ENCODE data around the gene PGM5. TPM values are rescaled to one million over a fixed set of nuclear protein-coding genes. Genes with fewer than 3 reads are reported as not detected.
"Not testable (repeated sequence)": the region's sequence is repeated elsewhere in the genome, so short reads cannot be mapped to it uniquely, and the experiment has no call there.

PGM5 gene
- total and polyA plus RNA-seq, 2 experiments from 2014 or later = not detected

DNA sequence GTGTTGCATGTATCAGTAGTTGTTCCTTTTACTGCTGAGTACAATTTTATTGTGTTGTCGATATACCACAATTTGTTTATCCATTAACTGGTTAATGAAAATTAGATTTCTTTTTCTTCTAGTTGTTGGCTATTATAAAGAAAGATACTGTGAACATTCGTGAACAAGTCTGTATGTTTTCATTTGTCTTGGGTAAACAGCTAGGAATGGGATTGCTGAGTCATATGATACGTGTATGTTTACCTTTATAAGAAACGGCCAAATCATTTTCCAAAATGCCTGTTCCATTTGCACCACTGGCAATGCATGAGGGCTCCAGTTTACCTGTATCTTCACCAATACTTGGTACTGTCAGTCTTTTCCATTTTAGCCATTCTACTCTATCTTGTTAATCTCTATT lies 33.1 kb downstream of the PGM5 start:
- H3K36me3 ChIP-seq (ENCODE audit: insufficient read depth); H3K4me3 Mint-ChIP-seq; H3K4me2 ChIP-seq; H3K9me3 Mint-ChIP-seq; H3F3A ChIP-seq (replicated peaks; ENCODE audit: low read depth); DNase-seq (ENCODE audit: low spot score); H3K27me3 ChIP-seq (ENCODE audit: insufficient read depth); H3K27ac ChIP-seq (ENCODE audit: low read depth); H3K4me1 ChIP-seq (ENCODE audit: insufficient read depth); H3K79me2 ChIP-seq (replicated peaks; ENCODE audit: insufficient read depth); H2AFZ ChIP-seq; H3K4me1 Mint-ChIP-seq; H3K9me2 ChIP-seq (ENCODE audit: insufficient read depth); H3K27me3 Mint-ChIP-seq (ENCODE audit: insufficient read depth, low read depth, poor library complexity); H3K36me3 Mint-ChIP-seq (ENCODE audit: low read depth); H4K20me1 ChIP-seq (replicated peaks; ENCODE audit: insufficient read depth); H3K4me3 ChIP-seq; ATAC-seq; H3K27ac Mint-ChIP-seq: not testable (repeated sequence)

DNA sequence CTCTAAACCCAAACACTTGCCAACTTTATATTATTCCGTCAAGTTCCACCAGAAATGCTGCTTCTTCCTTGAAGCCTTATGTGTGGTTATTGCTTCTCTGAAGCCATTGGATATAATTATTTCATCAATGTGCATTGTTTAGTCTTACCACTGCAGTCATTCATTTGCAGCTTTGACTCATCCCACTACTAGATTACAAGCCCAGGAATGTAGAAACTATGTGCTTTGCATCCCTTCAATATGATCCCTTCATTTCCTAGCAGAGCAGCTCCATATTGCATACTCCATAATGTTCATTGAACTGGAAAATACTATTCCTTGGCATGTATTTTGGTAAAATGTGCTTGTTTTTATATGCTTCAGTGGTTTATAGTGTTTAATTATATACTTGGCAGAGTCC lies 34.3 kb downstream of the PGM5 start:
- not testable (repeated sequence) for H3K79me2 ChIP-seq (replicated peaks; ENCODE audit: insufficient read depth); H3K36me3 ChIP-seq (ENCODE audit: insufficient read depth); H3K4me1 ChIP-seq (ENCODE audit: insufficient read depth); ATAC-seq; H3K4me2 ChIP-seq; H3K9me3 Mint-ChIP-seq; H3K4me3 Mint-ChIP-seq; H3K27me3 Mint-ChIP-seq (ENCODE audit: insufficient read depth, low read depth, poor library complexity); H3K27me3 ChIP-seq (ENCODE audit: insufficient read depth); H3K27ac Mint-ChIP-seq; H4K20me1 ChIP-seq (replicated peaks; ENCODE audit: insufficient read depth); DNase-seq (ENCODE audit: low spot score); H3F3A ChIP-seq (replicated peaks; ENCODE audit: low read depth); H3K27ac ChIP-seq (ENCODE audit: low read depth); H3K4me3 ChIP-seq; H3K4me1 Mint-ChIP-seq; H3K36me3 Mint-ChIP-seq (ENCODE audit: low read depth); H2AFZ ChIP-seq; H3K9me2 ChIP-seq (ENCODE audit: insufficient read depth)

DNA sequence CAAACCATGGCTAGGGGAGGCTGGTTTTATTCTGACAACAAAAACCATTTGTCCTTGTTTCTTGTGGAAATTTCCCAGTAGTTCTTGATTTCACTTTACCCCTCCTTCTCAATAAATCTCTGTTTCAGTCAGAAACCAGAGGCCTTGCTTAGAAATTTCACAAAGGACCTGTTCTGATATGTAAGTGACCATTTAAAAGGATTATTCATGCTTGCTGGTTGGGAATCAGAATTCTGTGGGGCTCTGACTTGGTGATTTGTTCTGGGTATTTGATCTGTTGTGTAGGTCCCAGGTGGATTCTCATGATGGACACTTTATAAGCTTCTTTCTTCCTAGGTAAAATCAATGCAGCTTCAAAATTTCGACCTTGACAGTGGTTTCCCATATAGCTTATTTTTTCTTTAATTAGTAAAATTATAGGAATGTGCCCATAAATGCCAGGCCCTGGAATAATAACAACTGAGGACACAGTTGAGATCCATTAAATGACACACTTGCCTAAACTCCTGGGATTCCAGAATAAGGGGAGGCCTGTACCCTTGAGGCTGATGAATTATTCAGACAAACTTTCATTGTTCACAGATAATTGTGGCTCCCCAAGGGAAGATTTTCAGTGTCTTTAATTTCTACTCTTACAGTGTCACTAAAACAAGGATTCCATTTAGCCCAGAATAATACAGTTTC lies 40.1 kb downstream of the PGM5 start:
- H3K27ac ChIP-seq (ENCODE audit: low read depth); H3K36me3 Mint-ChIP-seq (ENCODE audit: low read depth); DNase-seq (ENCODE audit: low spot score); H3K4me1 ChIP-seq (ENCODE audit: insufficient read depth); H3K36me3 ChIP-seq (ENCODE audit: insufficient read depth); H4K20me1 ChIP-seq (replicated peaks; ENCODE audit: insufficient read depth); ATAC-seq; H3K9me3 Mint-ChIP-seq; H3K9me2 ChIP-seq (ENCODE audit: insufficient read depth); H3K4me3 Mint-ChIP-seq; H3K27ac Mint-ChIP-seq; H3K4me1 Mint-ChIP-seq; H3K27me3 ChIP-seq (ENCODE audit: insufficient read depth); H3F3A ChIP-seq (replicated peaks; ENCODE audit: low read depth); H3K27me3 Mint-ChIP-seq (ENCODE audit: insufficient read depth, low read depth, poor library complexity); H3K4me2 ChIP-seq; H3K79me2 ChIP-seq (replicated peaks; ENCODE audit: insufficient read depth); H3K4me3 ChIP-seq; H2AFZ ChIP-seq: not testable (repeated sequence)

DNA sequence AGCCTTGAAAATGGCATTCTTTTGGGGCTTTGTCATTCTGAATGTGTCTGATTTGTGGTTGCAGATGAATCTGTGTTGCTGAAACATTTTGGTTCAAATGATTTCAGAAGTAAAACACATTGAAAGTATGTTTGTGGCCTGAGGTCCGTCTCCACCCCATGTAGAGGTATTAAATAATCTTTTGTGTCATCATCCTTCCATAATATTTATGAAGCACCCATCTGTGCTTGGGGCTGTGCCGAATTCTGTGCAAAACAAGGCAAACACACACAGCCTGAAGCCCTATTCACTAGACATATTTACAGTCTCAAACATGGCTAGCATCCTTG lies 40.6 kb downstream of the PGM5 start:
- not testable (repeated sequence) for H3K27me3 Mint-ChIP-seq (ENCODE audit: insufficient read depth, low read depth, poor library complexity); H3K36me3 ChIP-seq (ENCODE audit: insufficient read depth); H3K4me3 ChIP-seq; H3K36me3 Mint-ChIP-seq (ENCODE audit: low read depth); H3K79me2 ChIP-seq (replicated peaks; ENCODE audit: insufficient read depth); ATAC-seq; H3K4me3 Mint-ChIP-seq; H3K27me3 ChIP-seq (ENCODE audit: insufficient read depth); H3K27ac Mint-ChIP-seq; H3F3A ChIP-seq (replicated peaks; ENCODE audit: low read depth); H3K4me2 ChIP-seq; H3K4me1 ChIP-seq (ENCODE audit: insufficient read depth); H3K27ac ChIP-seq (ENCODE audit: low read depth); H3K4me1 Mint-ChIP-seq; H3K9me2 ChIP-seq (ENCODE audit: insufficient read depth); H3K9me3 Mint-ChIP-seq; H4K20me1 ChIP-seq (replicated peaks; ENCODE audit: insufficient read depth); DNase-seq (ENCODE audit: low spot score); H2AFZ ChIP-seq

DNA sequence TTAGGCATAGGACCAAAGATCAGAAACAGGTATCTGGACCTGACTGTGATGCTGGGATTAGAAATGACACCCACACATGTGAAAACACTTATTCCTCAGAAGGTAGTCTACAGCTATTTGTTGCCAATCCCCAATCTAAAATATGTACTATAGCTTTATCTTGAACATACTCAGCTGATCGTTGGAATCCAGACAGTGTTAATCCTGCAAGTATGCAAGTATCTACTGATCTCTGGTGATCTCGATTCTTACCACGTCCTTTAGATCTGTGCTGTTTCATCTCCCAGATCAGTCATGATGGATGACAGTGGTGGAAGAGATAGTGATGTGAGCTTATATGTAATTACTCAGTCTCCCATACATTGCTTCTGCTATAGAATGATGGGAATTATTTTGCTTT lies 41.4 kb downstream of the PGM5 start:
- H3K4me1 ChIP-seq (ENCODE audit: insufficient read depth); H3K36me3 Mint-ChIP-seq (ENCODE audit: low read depth); H3K27ac Mint-ChIP-seq; ATAC-seq; H4K20me1 ChIP-seq (replicated peaks; ENCODE audit: insufficient read depth); H3K4me3 ChIP-seq; H3K36me3 ChIP-seq (ENCODE audit: insufficient read depth); H3K27ac ChIP-seq (ENCODE audit: low read depth); H3K9me2 ChIP-seq (ENCODE audit: insufficient read depth); H3K4me1 Mint-ChIP-seq; H2AFZ ChIP-seq; H3K4me2 ChIP-seq; H3K27me3 ChIP-seq (ENCODE audit: insufficient read depth); H3K9me3 Mint-ChIP-seq; H3K4me3 Mint-ChIP-seq; H3F3A ChIP-seq (replicated peaks; ENCODE audit: low read depth); H3K27me3 Mint-ChIP-seq (ENCODE audit: insufficient read depth, low read depth, poor library complexity); DNase-seq (ENCODE audit: low spot score); H3K79me2 ChIP-seq (replicated peaks; ENCODE audit: insufficient read depth): not testable (repeated sequence)

DNA sequence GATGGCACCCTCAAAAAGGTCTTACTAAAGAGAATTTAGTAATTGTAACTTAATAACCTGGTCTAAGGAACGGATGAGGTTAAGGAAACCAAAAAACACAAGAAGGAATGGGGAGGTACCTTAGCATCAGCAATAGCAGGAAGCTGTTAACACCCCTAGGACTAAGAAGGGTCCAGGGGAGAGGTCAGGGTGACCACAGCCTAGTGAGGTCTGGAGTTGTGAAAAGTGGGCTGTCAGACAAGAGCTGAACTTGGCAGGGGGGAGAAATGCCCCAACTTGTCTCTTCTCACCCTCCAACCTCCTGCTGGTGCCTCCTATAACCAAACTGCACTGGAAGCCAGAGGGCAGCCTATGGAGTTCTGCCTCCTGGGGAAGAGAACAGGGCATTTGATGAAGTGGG lies 41.9 kb downstream of the PGM5 start:
- H3K36me3 ChIP-seq (ENCODE audit: insufficient read depth); ATAC-seq; H3K9me2 ChIP-seq (ENCODE audit: insufficient read depth); H3K4me1 ChIP-seq (ENCODE audit: insufficient read depth); H3K4me1 Mint-ChIP-seq; H3K4me3 Mint-ChIP-seq; H3K9me3 Mint-ChIP-seq; H2AFZ ChIP-seq; H3K4me3 ChIP-seq; H3K4me2 ChIP-seq; H3K27me3 ChIP-seq (ENCODE audit: insufficient read depth); H3K36me3 Mint-ChIP-seq (ENCODE audit: low read depth); H3K27me3 Mint-ChIP-seq (ENCODE audit: insufficient read depth, low read depth, poor library complexity); DNase-seq (ENCODE audit: low spot score); H4K20me1 ChIP-seq (replicated peaks; ENCODE audit: insufficient read depth); H3K27ac Mint-ChIP-seq; H3F3A ChIP-seq (replicated peaks; ENCODE audit: low read depth); H3K27ac ChIP-seq (ENCODE audit: low read depth); H3K79me2 ChIP-seq (replicated peaks; ENCODE audit: insufficient read depth): not testable (repeated sequence)

Measured in GM23338 (cell line).